ENCODE measurements around the gene IRX6. TPM values are rescaled to one million over a fixed set of nuclear protein-coding genes. Genes with fewer than 3 reads are reported as not detected.

Gene IRX6
- total RNA-seq, 1 experiment from 2014 or later = not detected

- no peaks in the 10 kb centered on the region for H3K36me3 ChIP-seq (ENCODE audit: low read depth)
- peaks cover 8% of the 10 kb centered on the region for H3K4me1 ChIP-seq (replicated peaks; ENCODE audit: insufficient read depth)
- ChIA-PET POLR2A (ENCODE audit: unreplicated experiment) (no interaction called here), CTCF (no interaction called here)
- no peak overlapping the region for H3K4me3 ChIP-seq
- H2AFZ ChIP-seq = no peak overlapping the region
- TF ChIP-seq CTCF (conservative IDR thresholded peaks at IDR 0.05) = no peak
- no peak for TF ChIP-seq EZH2 (IDR thresholded peaks at IDR 0.05; ENCODE audit: low read depth)
- H3F3A ChIP-seq (ENCODE audit: insufficient read depth, low read depth) = peaks cover 4% of the 10 kb centered on the region; the same call in 1 of the 2 replicates
- intact Hi-C loops (cut with micrococcal nuclease; ENCODE audit: unreplicated experiment) = no loop called here
- BruUV-seq (replicated peaks) = no TSS peak
- no peaks in the 10 kb centered on the region for H3K27me3 ChIP-seq (ENCODE audit: insufficient read depth, low read depth)
- no peaks in the 10 kb centered on the region for H3K79me2 ChIP-seq (ENCODE audit: low read depth)
- H3K4me2 ChIP-seq = no peak overlapping the region
- no peaks in the 10 kb centered on the region for H4K20me1 ChIP-seq (ENCODE audit: insufficient read depth)
- DNase-seq = no peak
- H3K9me2 ChIP-seq (ENCODE audit: insufficient read depth) = no peaks in the 10 kb centered on the region
- H3K9me3 ChIP-seq (ENCODE audit: insufficient read depth, low read depth) = peaks cover 6% of the 10 kb centered on the region; the same call in 1 of the 2 replicates
- H3K27ac ChIP-seq = no peak overlapping the region
These were observed 32.2 kb upstream of the IRX6 start for GRCh38 chr16:55291847-55292246.

GRCh38 chr16:55292491-55292890 is 31.5 kb upstream of the IRX6 start:
- no TSS peak for BruUV-seq (replicated peaks)
- Histone ChIP-seq H4K20me1 (ENCODE audit: insufficient read depth) (no peaks in the 10 kb centered on the region), H2AFZ (no peak overlapping the region), H3K36me3 (ENCODE audit: low read depth) (no peaks in the 10 kb centered on the region), H3K27ac (no peak overlapping the region), H3K4me2 (no peak overlapping the region), H3F3A (ENCODE audit: insufficient read depth, low read depth) (peaks cover 7% of the 10 kb centered on the region), H3K79me2 (ENCODE audit: low read depth) (no peaks in the 10 kb centered on the region), H3K4me3 (no peak overlapping the region), H3K27me3 (ENCODE audit: insufficient read depth, low read depth) (no peaks in the 10 kb centered on the region), H3K9me2 (ENCODE audit: insufficient read depth) (no peaks in the 10 kb centered on the region), H3K4me1 (replicated peaks; ENCODE audit: insufficient read depth) (peaks cover 12% of the 10 kb centered on the region), H3K9me3 (ENCODE audit: insufficient read depth, low read depth) (peaks cover 6% of the 10 kb centered on the region; the same call in 1 of the 2 replicates)
- ChIA-PET POLR2A (ENCODE audit: unreplicated experiment) (no interaction called here), CTCF (no interaction called here)
- DNase-seq = no peak
- intact Hi-C loops (cut with micrococcal nuclease; ENCODE audit: unreplicated experiment) = no loop called here
- TF ChIP-seq EZH2 (IDR thresholded peaks at IDR 0.05; ENCODE audit: low read depth) (no peak), CTCF (conservative IDR thresholded peaks at IDR 0.05) (no peak)

GRCh38 chr16:55294129-55294528 is 29.9 kb upstream of the IRX6 start:
- H3K4me1 ChIP-seq (replicated peaks; ENCODE audit: insufficient read depth) = peaks cover 24% of the 10 kb centered on the region
- POLR2A ChIA-PET (ENCODE audit: unreplicated experiment) = no interaction called here
- H3K9me3 ChIP-seq (ENCODE audit: insufficient read depth, low read depth) = no peaks in the 10 kb centered on the region
- H3K27ac ChIP-seq = no peak overlapping the region
- no peaks in the 10 kb centered on the region for H3K36me3 ChIP-seq (ENCODE audit: low read depth)
- H3K4me3 ChIP-seq = no peak overlapping the region
- H3K4me2 ChIP-seq = no peak overlapping the region
- no peak; the same call in 1 of the 2 replicates for TF ChIP-seq CTCF (conservative IDR thresholded peaks at IDR 0.05)
- TF ChIP-seq EZH2 (IDR thresholded peaks at IDR 0.05; ENCODE audit: low read depth) = no peak
- DNase-seq = no peak
- BruUV-seq (replicated peaks) = no TSS peak
- H4K20me1 ChIP-seq (ENCODE audit: insufficient read depth) = no peaks in the 10 kb centered on the region
- CTCF ChIA-PET = no interaction called here
- H3F3A ChIP-seq (ENCODE audit: insufficient read depth, low read depth) = peaks cover 12% of the 10 kb centered on the region
- no peaks in the 10 kb centered on the region for H3K79me2 ChIP-seq (ENCODE audit: low read depth)
- H2AFZ ChIP-seq = no peak overlapping the region
- no peaks in the 10 kb centered on the region for H3K9me2 ChIP-seq (ENCODE audit: insufficient read depth)
- H3K27me3 ChIP-seq (ENCODE audit: insufficient read depth, low read depth) = no peaks in the 10 kb centered on the region
- intact Hi-C loops (cut with micrococcal nuclease; ENCODE audit: unreplicated experiment) = no loop called here

Data from PC-9 (cell line).